Measurements from ENCODE around the gene PRRT1B. TPM values are rescaled to one million over a fixed set of nuclear protein-coding genes. Genes with fewer than 3 reads are reported as not detected.

PRRT1B gene
- total RNA-seq, 4 donors from 2014 or later: 0.94 to 3.9 TPM; not detected in 2

DNA sequence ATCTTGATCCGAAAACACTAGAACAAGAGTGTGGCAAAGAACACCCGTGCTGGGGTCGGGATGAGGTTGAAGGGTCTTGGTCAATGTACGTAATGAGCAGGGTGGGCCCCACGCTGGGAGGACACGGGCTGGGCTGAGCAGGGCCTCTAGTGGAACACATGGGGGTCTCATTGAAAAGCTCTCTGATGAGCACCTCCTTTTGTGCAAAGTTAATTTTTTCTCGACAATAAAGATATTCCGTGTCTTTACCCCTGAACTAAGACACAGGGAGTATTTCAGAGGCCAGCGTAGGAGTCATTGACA, 22.3 kb upstream of the PRRT1B start:
- no peak overlapping the region for H3K4me3 ChIP-seq
- no peaks in the 10 kb centered on the region for H3K4me1 ChIP-seq
- no peaks in the 10 kb centered on the region for H3K9me3 ChIP-seq
- H3K36me3 ChIP-seq: peaks cover 0 to 100% (median 0%) of the 10 kb centered on the region in 3 donors
- TF ChIP-seq POLR2A (IDR thresholded peaks at IDR 0.05): no peak
- TF ChIP-seq, protein P1, sequence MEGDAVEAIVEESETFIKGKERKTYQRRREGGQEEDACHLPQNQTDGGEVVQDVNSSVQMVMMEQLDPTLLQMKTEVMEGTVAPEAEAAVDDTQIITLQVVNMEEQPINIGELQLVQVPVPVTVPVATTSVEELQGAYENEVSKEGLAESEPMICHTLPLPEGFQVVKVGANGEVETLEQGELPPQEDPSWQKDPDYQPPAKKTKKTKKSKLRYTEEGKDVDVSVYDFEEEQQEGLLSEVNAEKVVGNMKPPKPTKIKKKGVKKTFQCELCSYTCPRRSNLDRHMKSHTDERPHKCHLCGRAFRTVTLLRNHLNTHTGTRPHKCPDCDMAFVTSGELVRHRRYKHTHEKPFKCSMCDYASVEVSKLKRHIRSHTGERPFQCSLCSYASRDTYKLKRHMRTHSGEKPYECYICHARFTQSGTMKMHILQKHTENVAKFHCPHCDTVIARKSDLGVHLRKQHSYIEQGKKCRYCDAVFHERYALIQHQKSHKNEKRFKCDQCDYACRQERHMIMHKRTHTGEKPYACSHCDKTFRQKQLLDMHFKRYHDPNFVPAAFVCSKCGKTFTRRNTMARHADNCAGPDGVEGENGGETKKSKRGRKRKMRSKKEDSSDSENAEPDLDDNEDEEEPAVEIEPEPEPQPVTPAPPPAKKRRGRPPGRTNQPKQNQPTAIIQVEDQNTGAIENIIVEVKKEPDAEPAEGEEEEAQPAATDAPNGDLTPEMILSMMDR (IDR thresholded peaks at IDR 0.05): no peak
- H3K27ac ChIP-seq: no peak overlapping the region
- DNase-seq: no peak
- H3K27me3 ChIP-seq: no peaks in the 10 kb centered on the region

DNA sequence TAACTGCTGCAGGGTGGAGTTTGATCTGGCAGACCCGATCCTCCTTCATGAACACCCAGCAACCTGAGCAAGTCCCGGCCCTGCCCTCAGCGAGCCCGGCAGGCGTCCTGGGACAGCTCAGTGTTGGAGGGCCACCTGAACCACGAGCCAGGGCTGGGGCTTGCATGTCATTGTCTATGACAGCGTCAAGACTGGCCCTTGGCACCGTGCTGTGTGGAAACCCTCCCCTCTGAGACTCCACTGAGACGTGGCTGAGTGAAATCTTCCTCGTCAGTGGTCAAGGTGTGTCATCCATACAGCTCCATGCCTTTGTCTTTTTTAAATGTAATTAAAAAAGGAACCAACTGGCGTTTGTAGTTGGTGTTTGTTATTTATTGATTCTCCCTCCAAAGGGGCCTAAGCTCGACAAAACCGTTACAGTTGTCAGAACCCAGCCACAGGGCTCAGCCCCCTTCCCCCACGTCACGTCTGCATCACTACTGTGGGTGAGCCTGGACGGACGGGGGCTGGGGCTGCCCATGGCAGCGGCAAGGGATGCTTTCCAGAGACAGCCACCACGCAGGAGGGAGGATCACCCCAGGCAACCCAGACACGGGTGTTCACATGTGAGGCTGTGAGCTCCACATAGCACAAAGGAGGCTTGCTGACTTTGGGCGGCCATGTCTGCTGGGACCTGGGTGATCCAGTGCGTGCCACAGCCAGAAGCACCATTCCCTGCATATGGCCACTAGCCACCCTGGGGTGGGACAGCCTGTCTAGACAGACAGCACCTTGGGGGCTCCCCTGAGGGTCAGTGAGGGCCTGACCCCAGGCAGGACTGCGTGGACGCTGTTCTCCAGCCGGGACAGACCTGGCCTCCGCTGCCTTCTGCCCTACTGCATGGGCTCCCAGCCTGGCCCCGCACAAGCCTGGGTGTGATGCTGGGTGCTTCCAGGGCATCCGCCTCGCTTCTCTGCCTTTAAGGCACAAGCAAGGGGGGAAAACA, 21.6 kb upstream of the PRRT1B start:
- peaks cover 0 to 100% (median 0%) of the 10 kb centered on the region in 3 donors for H3K36me3 ChIP-seq
- H3K27me3 ChIP-seq: no peaks in the 10 kb centered on the region
- no peak for DNase-seq
- H3K4me1 ChIP-seq: no peaks in the 10 kb centered on the region
- H3K27ac ChIP-seq: no peak overlapping the region
- TF ChIP-seq POLR2A (IDR thresholded peaks at IDR 0.05): no peak
- TF ChIP-seq, protein P1 (IDR thresholded peaks at IDR 0.05): no peak
- no peaks in the 10 kb centered on the region for H3K9me3 ChIP-seq
- no peak overlapping the region for H3K4me3 ChIP-seq

- no peak for DNase-seq
- TF ChIP-seq, protein P1 (IDR thresholded peaks at IDR 0.05): no peak
- TF ChIP-seq POLR2A (IDR thresholded peaks at IDR 0.05): no peak
- Histone ChIP-seq H3K4me3 (no peak overlapping the region), H3K9me3 (no peaks in the 10 kb centered on the region), H3K27ac (no peak overlapping the region), H3K4me1 (peaks cover 0 to under 1% (median 0%) of the 10 kb centered on the region in 4 donors), H3K27me3 (no peaks in the 10 kb centered on the region), H3K36me3 (peaks cover 0 to 100% (median 0%) of the 10 kb centered on the region in 3 donors)
These were observed 20.5 kb upstream of the PRRT1B start for GRCh38 chr9:131524665-131525315.

DNA sequence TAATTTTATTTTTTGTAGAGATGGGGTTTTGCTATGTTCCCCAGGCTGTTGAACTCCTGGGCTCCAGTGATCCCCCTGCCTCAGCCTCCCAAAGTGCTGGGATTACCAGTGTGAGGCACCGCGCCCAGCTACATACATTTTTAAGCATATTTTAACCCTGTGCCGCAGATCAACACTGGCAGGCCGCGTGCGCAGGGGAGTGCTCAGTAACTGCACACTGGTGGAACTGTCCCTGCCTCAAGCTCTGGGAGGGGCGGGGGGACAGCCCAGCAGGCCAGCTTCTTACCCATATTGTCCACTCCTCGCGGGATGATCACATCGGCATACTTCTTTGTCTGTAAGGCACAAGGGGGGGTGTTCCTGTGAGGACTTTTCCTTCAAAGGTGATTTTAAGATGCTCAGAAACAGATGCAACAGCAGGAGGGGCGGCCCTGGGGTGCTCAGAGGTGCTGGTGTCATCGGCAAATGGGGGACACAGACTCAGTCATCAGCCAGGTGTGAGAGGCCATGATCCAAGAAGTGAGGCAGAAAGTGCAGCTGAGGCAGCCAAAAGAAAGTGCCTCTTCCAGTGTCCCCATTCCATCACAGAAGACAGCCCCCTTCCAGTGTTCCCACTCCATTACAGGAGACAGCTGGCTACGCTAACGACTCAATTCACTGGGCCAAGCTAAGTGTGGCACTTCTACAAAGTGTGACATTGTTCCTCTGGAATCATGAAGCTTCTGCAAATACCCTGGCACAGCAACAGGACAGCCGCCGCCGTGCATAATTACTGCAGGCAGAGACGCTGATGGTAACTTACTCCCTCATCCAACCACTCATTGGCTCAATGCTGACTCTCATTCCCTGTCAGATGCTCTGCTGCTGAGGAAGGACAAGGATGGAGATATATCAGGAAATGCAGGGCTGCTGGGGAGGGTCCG, 19.4 kb upstream of the PRRT1B start:
- no peaks in the 10 kb centered on the region for H3K9me3 ChIP-seq
- H3K36me3 ChIP-seq: peaks cover 0 to 88% (median 0%) of the 10 kb centered on the region in 3 donors
- H3K4me3 ChIP-seq: no peak overlapping the region
- no peak overlapping the region for H3K27ac ChIP-seq
- DNase-seq: no peak
- TF ChIP-seq POLR2A (IDR thresholded peaks at IDR 0.05): no peak
- TF ChIP-seq, protein P1 (IDR thresholded peaks at IDR 0.05): no peak
- no peaks in the 10 kb centered on the region for H3K27me3 ChIP-seq
- peaks cover 0 to 8% (median 7%) of the 10 kb centered on the region in 4 donors for H3K4me1 ChIP-seq

DNA sequence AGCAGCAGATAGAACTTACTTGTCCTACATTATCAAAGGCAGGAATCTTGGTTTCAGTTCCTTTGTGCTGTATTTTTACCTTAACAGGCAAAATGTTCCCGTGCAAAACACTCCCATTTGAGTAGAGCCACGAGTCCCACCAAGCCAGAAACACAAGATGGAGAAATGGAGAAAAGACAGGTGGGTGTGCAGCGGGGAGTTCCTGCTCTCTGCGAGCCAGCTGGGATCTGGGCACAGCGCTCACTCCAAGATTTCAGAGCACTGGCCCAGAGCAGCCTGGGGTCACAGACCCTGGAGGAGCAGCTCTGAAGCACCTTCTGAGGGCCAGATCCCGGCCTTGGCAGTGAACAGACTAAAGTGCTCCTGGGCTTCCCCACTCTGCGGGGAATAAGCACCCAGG, 17.1 kb upstream of the PRRT1B start:
- Histone ChIP-seq H3K36me3 (peaks cover 0 to 66% (median 0%) of the 10 kb centered on the region in 3 donors), H3K27ac (no peak overlapping the region), H3K9me3 (no peaks in the 10 kb centered on the region), H3K4me1 (peaks cover 0 to 14% (median 8%) of the 10 kb centered on the region in 4 donors), H3K4me3 (no peak overlapping the region), H3K27me3 (no peaks in the 10 kb centered on the region)
- no peak for DNase-seq
- TF ChIP-seq, protein P1 (IDR thresholded peaks at IDR 0.05): no peak
- TF ChIP-seq POLR2A (IDR thresholded peaks at IDR 0.05): no peak
